ENCODE data around the gene USP1. TPM values are rescaled to one million over a fixed set of nuclear protein-coding genes. Genes with fewer than 3 reads are reported as not detected.

USP1 gene
- total and polyA plus RNA-seq, 10 of the 15 experiments (the other 5 are each of a cell fraction or from before 2014, with no cell fraction given), result 25.6 to 77.9 (median 48.1) TPM

DNA sequence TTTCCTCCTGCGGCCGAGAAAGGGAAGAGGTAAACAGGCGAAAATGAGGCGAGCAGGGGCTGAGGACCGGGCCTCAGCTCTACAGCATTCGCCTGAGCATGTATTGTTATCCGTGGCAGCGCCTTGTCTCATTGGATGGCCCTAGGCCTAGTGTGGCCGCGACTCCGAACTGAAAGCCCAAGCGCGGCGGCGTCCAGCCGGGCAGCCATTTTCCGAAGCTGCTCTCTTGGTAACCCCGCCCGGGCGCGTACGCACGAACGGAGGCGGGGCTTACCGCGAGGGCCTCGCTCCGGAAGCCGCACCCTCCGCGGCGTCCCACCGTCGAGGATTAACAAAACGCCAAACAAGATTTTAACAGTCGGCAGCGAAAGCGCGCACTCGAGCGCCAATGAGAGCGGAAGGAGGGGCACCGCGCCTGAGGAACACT lies 797 bp upstream of the USP1 start (continued):
- TF ChIP-seq, protein P1, sequence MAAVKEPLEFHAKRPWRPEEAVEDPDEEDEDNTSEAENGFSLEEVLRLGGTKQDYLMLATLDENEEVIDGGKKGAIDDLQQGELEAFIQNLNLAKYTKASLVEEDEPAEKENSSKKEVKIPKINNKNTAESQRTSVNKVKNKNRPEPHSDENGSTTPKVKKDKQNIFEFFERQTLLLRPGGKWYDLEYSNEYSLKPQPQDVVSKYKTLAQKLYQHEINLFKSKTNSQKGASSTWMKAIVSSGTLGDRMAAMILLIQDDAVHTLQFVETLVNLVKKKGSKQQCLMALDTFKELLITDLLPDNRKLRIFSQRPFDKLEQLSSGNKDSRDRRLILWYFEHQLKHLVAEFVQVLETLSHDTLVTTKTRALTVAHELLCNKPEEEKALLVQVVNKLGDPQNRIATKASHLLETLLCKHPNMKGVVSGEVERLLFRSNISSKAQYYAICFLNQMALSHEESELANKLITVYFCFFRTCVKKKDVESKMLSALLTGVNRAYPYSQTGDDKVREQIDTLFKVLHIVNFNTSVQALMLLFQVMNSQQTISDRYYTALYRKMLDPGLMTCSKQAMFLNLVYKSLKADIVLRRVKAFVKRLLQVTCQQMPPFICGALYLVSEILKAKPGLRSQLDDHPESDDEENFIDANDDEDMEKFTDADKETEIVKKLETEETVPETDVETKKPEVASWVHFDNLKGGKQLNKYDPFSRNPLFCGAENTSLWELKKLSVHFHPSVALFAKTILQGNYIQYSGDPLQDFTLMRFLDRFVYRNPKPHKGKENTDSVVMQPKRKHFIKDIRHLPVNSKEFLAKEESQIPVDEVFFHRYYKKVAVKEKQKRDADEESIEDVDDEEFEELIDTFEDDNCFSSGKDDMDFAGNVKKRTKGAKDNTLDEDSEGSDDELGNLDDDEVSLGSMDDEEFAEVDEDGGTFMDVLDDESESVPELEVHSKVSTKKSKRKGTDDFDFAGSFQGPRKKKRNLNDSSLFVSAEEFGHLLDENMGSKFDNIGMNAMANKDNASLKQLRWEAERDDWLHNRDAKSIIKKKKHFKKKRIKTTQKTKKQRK (IDR thresholded peaks at IDR 0.05; ENCODE audit: low read depth, low read length), result no peak
- no peak; the same call in 1 of the 2 replicates for TF ChIP-seq MTA2 (IDR thresholded peaks at IDR 0.05; ENCODE audit: low read depth)
- no peak for TF ChIP-seq CBX3 (IDR thresholded peaks at IDR 0.05; ENCODE audit: borderline replicate concordance, low read depth)
- no peak for TF ChIP-seq EED (IDR thresholded peaks at IDR 0.05; ENCODE audit: low read depth)
- peak; percentile 36; the same call in 1 of the 2 replicates for TF ChIP-seq TBL1XR1 (IDR thresholded peaks at IDR 0.05; ENCODE audit: low read depth, low read length)
- no peak for TF ChIP-seq BRCA1 (IDR thresholded peaks at IDR 0.05; ENCODE audit: low read depth, low read length)
- TF ChIP-seq, protein P2, sequence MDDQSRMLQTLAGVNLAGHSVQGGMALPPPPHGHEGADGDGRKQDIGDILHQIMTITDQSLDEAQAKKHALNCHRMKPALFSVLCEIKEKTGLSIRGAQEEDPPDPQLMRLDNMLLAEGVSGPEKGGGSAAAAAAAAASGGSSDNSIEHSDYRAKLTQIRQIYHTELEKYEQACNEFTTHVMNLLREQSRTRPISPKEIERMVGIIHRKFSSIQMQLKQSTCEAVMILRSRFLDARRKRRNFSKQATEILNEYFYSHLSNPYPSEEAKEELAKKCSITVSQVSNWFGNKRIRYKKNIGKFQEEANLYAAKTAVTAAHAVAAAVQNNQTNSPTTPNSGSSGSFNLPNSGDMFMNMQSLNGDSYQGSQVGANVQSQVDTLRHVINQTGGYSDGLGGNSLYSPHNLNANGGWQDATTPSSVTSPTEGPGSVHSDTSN (IDR thresholded peaks at IDR 0.05; ENCODE audit: insufficient replicate concordance, low read depth, low read length), result no peak
- TF ChIP-seq SRF (IDR thresholded peaks at IDR 0.05; ENCODE audit: low read depth in 2 of 2, low read length in 2 of 2), result no peak
- peak; percentile 74; the same call in 1 of the 2 replicates for TF ChIP-seq CBFB (IDR thresholded peaks at IDR 0.05; ENCODE audit: low read depth)
- TF ChIP-seq NBN (IDR thresholded peaks at IDR 0.05), result 0 out of 2 replicates have a peak, but pooled peaks have one; percentile 8
- TF ChIP-seq, protein P3, sequence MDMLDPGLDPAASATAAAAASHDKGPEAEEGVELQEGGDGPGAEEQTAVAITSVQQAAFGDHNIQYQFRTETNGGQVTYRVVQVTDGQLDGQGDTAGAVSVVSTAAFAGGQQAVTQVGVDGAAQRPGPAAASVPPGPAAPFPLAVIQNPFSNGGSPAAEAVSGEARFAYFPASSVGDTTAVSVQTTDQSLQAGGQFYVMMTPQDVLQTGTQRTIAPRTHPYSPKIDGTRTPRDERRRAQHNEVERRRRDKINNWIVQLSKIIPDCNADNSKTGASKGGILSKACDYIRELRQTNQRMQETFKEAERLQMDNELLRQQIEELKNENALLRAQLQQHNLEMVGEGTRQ (IDR thresholded peaks at IDR 0.05; ENCODE audit: borderline replicate concordance, low read depth, low read length), result no peak
- TF ChIP-seq NFYB (IDR thresholded peaks at IDR 0.05; ENCODE audit: insufficient read depth, low read depth, low read length), result no peak
- no peak for TF ChIP-seq ZBED1 (IDR thresholded peaks at IDR 0.05; ENCODE audit: borderline replicate concordance)
- peak; percentile 92 for TF ChIP-seq ZNF207 (IDR thresholded peaks at IDR 0.05; ENCODE audit: borderline replicate concordance)
- no peak for TF ChIP-seq NRF1 (conservative IDR thresholded peaks at IDR 0.05; ENCODE audit: low read depth, low read length)
- peak; percentile 75; the same call in 1 of the 2 replicates for TF ChIP-seq ASH2L (IDR thresholded peaks at IDR 0.05; ENCODE audit: borderline replicate concordance, low read depth)
- TF ChIP-seq ESRRA (IDR thresholded peaks at IDR 0.05; ENCODE audit: low read length), result no peak
- TF ChIP-seq, protein P4, sequence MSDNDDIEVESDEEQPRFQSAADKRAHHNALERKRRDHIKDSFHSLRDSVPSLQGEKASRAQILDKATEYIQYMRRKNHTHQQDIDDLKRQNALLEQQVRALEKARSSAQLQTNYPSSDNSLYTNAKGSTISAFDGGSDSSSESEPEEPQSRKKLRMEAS (IDR thresholded peaks at IDR 0.05; ENCODE audit: low read depth, low read length), result peak; percentile 25
- TF ChIP-seq, protein P5, sequence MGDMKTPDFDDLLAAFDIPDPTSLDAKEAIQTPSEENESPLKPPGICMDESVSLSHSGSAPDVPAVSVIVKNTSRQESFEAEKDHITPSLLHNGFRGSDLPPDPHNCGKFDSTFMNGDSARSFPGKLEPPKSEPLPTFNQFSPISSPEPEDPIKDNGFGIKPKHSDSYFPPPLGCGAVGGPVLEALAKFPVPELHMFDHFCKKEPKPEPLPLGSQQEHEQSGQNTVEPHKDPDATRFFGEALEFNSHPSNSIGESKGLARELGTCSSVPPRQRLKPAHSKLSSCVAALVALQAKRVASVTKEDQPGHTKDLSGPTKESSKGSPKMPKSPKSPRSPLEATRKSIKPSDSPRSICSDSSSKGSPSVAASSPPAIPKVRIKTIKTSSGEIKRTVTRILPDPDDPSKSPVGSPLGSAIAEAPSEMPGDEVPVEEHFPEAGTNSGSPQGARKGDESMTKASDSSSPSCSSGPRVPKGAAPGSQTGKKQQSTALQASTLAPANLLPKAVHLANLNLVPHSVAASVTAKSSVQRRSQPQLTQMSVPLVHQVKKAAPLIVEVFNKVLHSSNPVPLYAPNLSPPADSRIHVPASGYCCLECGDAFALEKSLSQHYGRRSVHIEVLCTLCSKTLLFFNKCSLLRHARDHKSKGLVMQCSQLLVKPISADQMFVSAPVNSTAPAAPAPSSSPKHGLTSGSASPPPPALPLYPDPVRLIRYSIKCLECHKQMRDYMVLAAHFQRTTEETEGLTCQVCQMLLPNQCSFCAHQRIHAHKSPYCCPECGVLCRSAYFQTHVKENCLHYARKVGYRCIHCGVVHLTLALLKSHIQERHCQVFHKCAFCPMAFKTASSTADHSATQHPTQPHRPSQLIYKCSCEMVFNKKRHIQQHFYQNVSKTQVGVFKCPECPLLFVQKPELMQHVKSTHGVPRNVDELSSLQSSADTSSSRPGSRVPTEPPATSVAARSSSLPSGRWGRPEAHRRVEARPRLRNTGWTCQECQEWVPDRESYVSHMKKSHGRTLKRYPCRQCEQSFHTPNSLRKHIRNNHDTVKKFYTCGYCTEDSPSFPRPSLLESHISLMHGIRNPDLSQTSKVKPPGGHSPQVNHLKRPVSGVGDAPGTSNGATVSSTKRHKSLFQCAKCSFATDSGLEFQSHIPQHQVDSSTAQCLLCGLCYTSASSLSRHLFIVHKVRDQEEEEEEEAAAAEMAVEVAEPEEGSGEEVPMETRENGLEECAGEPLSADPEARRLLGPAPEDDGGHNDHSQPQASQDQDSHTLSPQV (IDR thresholded peaks at IDR 0.05), result no peak
- no peak for TF ChIP-seq MEF2B (IDR thresholded peaks at IDR 0.05; ENCODE audit: partially characterized antibody, poor library complexity, severe bottlenecking)
